Anterior cingulate cortex (tissue), 58 donors: ENCODE data around the gene MESD.
A peak's percentile ranks its signal among the peaks of the same experiment; 100 is the strongest.

Experiments
- DNase-seq, 58 donors: peaks; one replicate each; lab custom pipeline; 2025; lab: John Stamatoyannopoulos, UW

MESD gene

DNA sequence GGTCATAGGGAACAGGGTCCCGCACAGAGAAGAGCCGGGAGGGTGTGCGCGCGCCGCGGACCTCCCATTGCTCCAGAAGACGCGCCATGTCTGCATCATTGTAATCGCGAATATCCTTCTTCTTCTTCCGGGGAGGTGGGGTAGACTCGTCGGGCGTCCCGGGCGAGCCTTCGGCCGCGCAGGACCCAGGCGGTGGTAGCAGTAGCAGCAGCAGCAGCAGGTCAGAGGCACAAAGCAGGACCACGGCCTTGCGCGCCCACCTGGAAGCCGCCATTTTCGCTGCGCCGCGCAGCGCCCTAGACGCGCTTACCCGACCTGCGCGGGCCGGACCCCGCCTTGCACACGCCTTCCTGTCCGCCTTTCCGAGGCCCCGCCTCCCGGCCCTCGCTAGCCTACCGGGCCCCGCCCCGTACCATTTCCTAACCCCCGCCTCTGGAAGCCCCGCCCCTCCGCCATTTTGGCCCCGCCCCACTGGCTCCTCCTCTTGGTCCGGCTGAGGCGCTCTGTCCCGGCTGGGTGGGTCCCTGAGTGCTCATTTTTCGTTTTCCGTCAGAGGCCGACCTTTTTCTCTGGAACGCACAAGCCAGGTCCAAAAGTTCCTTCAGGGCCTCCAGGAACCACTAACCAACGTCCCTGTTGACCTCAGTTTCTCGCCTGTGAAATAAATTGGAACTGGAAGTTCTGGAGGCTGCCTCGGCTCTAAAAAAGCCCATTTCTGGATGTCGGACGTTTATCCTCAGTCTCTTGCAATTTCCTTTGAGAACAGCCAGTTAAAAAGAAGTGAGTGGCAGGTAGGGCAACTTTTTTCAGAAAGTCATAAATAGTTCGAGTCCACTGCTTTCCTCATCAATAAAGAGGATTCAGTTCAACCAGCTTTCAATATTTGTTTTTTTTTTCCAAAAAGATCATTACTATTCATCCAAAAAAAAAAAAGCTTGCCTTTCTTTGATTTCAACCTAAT lies at the start of gene MESD:
Gene MESD, minus strand, starts transcription at position 302 of the 961 bp plus-strand sequence. Its CDS starts 28 bp downstream, at position 274.
- DNase-seq = peak; percentile 57 to 98 (median 95)

DNA sequence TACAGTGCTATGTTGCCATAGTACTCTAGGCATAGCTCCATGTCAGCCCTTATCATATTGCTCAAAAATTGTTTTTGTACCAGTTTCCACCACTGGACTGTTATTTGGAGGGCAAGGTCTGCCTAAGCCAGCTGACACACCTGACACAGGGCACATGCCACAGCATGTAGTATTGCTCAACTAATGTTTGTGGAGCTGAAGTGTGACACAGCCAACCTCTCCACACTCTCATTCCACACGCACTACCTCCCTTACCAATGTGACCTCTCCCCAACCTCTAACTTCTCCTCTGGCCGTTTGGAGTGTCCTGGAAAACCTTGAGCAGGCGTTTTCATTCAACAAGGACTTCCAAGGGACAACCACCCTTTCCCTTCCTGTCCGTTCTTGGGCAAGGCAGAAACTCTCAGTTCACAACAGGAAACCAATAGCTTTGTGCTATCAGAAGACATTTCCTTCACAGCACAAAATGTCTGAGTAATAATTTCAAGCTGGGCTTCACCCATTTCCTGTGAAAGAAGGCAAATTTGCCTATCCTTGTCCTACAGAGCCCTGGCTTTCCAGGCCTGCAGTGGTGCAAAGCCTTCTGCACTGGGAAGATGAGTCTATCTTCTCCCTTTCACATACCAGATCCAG lies 49.5 kb upstream of the MESD start:
- no peak for DNase-seq

DNA sequence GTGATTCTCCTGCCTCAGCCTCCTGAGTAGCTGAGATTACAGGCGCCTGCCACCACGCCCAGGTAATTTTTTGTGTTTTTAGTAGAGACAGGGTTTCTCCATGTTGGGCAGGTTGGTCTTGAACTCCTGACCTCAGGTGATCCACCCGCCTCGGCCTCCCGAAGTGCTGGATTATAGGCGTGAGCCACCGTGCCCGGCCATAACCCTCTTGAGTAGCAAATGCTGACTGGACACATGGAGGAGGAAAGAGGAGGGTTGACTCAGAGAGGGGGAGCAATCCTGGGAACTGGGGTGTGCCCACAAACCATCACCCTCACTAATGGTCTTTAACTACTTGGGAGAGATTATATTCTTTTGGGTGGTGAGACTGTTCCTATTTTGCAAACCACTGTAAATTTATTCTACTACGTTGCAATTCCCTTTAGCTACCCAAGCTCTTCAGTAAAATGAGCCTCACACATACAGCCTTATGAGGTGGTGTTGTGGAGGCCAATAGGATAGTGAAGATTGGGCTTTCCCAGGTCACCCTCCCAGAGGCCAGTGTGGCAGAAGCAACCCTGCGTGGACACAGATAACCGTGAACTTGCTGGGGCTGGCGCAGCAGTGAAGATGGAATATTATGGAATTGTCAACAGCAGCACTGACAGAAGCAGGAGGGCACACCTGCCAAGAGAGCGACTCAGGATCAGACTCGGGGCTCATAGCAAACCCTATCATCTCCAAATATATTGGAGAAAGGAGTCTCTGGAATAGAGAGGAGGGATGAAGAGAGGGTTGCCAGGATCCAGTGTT lies 48.5 kb upstream of the MESD start:
- DNase-seq = no peak

DNA sequence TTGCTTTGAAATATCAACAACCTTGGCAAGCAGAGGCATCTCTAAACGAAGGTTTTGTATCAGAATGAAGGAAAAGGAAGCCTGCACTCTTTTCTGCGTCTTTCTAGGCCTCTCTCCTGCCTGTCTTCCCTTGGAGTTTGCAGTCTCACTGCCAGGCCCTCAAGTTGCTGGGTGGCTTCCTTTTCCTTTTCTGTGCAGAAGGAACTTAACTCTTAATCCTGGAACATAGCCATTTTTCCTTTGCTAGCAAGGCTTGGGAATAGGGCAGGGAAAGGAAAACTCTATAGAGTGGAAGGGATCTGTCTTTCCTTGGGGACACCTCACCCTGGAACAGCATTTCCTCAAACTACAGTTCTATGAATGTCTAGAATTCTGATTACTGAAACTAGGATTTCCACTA lies 43.9 kb upstream of the MESD start:
- DNase-seq = peak in 2 of 58 donors; percentile 6 to 10

DNA sequence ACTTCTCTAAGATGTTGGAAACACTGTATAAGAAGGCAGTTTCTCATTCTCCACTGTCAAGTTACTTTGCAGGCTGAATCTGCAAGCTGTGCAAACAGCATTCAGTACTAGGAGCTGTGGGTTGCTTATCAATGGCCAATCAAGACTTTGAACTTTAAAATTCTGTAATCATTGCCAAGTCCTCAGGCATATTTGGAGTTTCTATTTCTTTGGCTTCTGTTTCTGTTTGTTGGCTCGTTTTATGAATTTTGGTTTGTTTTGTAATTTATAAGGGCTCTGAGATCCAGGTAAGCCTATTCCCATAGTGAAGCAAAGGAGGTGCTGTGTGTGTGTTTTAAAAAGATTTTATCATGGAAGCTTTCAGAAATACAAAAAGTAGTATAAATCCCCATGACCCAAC lies 43.2 kb upstream of the MESD start:
- no peak for DNase-seq

DNA sequence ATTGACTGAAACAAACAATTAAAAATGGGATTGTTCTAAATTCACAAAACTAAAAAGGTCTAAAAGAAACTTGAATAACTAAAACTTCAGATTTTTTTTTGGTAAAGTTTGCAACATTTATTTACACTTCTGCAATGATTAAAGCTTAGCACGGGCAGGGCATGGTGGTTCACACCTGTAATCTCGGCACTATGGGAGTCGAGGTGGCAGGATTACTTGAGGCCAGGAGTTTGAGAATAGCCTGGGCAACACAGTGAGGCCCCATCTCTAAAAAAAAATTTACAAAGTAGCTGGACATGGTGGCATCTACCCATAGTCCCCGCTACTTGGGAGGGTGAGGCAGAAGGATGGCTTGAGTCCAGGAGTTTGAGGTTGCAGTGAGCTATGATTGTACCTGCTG lies 42.7 kb upstream of the MESD start:
- DNase-seq = no peak

DNA sequence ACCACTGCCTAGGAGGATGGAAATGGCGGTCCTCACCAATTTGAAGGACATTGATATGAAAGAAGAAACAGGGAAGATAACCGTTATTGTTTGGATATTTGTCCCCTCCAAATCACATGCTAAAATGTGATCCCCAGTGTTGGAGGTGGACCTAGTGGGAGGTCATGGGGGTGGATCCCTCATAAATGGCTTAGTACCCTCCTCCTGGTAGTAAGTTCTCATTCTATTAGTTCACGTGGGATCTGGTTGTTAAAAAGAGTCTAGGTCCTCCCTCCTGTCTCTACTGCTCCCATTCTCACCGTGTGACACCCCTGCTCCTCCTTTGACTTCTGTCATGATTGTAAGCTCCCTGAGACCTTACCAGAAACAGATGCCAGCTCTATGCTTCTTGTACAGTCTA lies 41.6 kb upstream of the MESD start:
- DNase-seq = no peak

DNA sequence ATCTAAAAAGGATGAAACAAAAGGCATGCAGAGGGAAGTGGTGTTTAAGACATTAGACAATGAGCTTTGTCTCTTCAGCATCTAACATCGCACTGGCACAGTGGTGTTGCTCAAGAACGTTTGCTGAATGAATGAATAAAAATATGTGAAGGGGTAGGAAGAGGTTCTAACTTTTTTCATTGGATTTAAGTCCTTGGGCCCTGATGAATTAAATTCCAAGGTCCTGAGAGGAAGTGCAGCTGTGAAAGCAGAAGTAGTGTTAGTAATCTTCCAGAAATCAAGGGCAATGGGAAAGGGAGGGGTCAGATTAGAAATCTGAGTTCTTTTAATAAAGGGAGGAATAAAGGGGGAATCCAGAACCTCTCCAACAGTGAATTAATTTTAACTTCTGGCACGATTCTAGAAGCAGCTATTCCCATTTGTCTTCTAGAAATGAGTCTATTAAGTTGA lies 40.7 kb upstream of the MESD start:
- DNase-seq = no peak

DNA sequence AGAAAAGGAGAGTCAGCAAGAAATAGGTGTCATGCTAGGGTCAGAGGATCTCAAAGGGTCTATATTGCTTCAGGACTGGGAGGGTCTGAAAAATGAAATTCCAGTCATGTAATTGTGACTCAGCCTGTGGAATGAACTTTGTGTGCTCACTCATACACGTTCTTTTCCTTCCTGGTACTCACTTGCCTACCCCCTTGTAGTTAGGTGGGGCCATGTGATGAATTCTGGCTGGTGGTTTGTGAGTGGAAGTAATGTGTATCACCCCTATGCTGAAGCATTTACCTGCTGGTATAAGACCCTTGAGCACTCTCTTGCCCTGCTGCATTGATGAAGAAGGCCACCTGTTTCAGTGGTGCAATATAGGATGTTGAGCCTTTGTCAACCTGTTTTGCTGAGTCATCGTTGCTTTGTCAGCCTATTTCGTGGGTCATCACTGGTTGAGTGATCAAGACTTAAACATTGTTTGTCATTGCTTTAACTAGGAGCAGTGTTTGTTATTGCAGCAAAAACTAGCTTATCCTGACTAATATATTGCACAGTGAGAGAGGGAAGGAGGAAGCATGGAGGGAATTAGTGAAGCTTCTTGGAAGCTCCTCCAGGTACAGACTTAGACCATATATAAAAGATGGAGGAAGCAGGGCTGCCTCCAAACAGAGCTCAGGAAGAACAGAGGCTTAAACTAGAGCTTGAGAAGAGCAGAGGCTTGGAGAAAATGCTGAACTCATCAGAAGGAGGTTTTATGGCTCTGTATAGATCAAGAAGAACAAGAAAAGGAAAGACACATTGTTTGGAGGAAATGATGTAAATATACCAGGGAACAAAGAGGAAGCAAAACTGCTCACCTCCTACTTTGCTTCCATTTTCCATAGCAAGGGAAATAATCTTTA lies 40.0 kb upstream of the MESD start:
- no peak for DNase-seq

DNA sequence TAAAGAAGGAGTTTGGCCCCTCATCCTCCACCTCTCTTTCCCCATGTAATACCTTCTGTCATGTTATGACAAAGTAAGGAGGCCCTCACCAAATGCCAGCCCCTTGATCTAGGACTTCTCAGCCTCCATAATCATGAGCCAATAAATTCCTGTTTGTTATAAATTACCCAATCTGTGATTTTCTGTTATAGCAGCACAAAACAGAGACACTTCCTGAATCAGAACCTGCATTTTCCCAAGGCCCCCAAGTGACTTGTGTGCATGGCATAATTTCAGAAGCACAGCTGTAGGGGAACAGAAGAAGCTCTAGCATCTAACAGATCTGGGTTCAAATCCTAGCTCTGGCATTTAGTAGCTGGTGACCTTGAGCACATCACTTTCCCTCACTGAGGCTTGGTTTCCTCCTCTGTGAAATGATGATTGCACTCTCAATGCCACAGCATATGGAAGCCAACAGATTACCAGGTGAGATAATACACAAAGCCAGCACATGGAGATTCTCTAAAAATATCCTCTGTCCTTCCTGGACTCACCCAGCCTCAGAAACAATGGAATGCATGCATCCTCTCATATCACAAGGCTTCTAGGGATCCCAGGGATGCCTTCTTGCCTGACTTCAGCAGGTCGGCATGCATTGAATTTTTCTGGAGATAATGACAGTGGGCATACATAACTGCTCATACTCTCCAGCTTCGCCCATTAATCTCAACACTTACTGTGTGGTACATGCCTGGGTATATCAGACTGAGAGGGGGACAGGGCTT lies 37.4 kb upstream of the MESD start:
- DNase-seq = no peak

DNA sequence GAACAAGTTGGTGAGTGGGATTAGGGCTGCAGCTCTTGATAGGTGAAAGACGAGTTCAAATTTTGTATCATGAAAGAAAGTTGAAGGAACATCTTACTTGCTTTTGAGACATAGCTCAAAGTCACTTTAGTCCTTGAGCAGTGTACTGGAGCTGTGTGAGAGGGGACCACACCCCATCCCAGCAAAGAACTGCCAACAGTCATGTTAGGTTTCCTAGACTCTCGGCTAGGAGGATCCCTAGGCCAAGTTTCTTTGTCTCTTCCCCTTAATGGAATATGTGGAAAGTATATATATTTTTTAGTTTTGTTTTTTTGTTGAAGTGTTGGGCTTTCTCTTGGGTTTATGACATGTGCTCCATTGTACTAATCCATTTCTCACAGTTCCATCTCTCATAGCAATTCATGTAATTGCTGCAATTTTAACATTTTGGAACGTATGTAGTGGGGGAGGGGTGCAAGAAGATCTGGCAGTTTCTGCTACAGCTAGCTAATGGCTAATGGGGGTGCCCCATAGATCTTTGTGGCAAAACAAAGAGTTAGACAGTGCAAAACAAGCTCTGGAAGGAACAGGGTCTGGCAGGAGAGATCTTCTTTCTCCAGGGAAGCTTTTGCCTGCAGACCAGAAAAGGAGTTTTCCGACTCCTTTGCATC lies 36.2 kb upstream of the MESD start:
- DNase-seq = no peak

DNA sequence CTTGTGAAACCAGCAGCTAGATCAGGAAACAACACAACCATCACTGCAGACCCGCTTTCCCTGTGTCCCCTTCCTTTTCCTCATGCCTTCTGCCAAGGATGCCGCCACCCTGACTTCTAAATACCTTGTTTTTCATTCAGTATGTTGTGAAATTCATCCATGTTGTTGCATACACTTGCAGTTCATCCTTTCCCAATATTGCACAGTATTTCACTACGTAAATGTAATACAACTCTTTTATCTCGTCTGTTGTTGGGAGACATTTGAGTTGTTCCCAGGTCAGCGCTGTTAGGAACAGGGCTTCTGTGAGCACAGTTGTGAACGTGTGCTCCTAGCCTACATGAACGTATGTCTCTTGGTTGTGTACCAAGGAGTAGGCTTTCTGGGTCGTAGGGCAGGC lies 35.3 kb upstream of the MESD start:
- DNase-seq = no peak

DNA sequence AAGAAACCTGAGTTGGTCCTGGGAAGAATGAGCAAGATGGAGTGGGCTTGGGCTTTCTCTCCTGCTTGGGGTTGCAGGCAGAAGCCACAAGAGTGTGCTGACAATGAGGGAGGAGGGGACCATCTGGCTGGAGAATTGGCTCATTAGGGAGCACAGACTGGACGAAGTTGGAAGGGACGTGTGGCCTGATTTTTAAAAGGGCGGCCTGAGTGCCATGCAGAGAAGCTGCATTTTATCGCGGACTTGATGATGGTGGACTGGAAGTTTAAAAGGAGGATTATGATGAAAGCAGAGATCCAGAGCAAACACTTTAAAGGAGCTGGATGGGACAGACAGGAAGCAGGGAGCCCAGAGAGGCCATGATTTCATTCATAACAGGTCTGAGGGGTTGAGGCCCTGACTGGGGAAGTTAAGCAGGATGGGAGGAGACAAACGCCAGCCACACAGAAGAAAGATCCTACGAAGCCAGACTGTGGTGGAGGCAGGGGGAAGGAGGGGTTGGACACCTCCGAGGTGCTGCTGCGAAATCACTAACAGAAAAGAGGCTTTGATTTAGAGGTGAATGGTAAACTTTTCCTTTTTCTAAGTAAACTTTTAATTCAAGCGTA lies 34.8 kb upstream of the MESD start:
- DNase-seq = peak in 1 of 58 donors; percentile 4

DNA sequence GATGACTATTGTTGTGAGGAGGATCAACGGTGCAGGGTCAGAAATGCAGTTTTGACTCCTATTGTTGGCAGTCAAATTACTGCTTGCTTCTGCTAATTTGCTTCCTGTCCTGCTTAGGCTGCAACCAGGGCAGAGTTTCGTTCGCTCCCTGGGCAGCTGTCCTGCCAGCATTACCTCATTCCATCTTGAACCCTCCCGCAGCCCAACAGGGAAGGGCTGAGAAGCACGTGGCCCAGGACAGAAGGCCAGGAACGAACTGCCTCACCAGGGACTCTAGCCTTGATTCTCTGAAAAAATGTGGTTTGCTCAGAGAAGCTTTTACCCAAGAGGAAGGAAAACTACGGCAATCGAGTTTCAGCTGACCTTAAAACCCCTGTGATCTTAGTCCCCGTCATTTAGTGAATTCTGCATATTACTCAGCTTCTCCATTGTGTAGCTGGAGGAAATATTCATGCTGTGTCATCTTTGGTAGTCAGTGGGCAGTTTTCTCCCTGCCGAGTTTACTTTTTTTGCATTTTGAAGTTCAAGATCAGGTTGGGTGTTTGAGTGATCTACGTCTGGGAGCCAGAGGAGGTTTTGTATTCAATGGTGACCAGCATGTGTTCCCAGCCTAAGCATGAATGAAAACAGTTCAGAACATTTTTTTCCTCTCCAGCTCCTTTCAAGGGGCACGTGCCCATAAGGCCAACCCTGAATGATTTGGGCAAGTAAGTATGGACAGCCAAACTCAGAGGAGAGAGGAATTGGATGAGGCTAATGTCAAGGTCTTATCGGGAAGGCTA lies 34.1 kb upstream of the MESD start:
- peak in 45 of 58 donors; percentile 7 to 82 (median 42) for DNase-seq

DNA sequence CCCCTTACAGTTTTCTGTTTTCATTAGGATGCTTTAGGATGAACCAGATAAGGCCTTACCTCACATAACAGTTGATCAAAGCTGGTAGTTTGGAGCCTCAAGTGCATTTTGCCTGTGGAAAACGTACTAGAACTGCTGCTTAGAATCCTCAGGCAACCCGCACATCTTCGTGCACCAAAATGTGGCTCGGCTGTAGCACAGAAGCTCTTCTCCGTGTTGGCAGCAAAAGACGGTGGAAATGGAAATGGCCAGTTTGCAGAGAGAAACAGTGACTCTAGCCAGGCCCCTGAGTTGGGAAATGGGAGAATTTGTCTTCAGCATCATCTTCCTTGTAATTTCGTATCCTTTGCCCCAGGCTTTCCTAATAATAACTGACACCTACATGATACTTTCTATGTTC lies 31.7 kb upstream of the MESD start:
- DNase-seq = no peak

DNA sequence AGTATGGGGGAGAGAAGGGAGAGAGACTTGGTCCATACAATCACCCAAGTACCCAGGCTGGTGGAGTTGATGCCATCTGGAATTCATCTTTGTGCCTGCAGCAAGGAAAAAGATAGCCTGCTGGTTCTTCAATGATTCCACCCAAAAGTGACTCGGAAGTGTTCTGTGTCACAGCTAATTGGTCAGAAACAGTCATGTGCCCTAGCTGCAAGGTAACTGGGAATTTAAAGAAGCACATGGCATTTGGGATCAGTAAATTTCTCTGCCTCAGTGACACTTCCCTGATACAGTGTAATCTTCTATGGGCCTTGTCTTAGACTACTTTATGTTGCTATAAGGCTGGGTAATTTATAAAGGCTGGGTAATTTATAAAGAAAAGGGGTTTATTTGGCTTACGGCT lies 28.6 kb upstream of the MESD start:
- no peak for DNase-seq

DNA sequence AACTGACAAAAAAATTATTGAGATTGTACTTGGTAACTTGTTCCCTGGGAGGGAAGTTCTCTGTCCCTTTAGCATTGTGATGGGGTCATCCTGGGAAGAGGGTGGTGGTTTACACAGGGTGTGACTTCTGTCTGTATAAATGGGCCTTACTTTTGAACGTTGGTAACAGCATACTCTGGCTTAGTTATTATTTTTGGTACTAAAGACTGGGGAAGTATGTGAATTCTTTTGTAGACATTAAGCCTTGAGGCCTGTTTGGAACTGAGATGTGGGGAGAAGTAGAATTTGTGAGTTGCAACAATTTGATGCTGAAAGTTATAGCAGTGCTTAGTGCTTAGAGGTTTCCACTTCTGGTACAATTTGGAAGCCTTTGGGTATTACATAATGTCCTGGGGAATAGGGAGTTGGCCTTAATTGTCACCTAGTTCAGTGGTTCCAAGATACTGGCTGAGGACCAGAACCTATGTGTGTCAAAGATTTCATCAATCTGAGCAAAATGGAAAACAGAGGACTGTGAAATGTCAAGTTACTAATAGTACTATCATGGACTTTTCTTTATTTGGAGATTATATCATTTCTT lies 27.0 kb upstream of the MESD start:
- no peak for DNase-seq
